ENCODE results near the gene MAST1.

- TF ChIP-seq CTCF (IDR thresholded peaks at IDR 0.05) (no peak), POLR2A (IDR thresholded peaks at IDR 0.05) (no peak)
These were observed 79.9 kb downstream of the MAST1 start for GRCh38 chr19:12918253-12918652.
